Measurements from ENCODE around the gene ZGPAT.
"Not testable (repeated sequence)": the region's sequence is repeated elsewhere in the genome, so short reads cannot be mapped to it uniquely, and the experiment has no call there.

Gene ZGPAT

DNA sequence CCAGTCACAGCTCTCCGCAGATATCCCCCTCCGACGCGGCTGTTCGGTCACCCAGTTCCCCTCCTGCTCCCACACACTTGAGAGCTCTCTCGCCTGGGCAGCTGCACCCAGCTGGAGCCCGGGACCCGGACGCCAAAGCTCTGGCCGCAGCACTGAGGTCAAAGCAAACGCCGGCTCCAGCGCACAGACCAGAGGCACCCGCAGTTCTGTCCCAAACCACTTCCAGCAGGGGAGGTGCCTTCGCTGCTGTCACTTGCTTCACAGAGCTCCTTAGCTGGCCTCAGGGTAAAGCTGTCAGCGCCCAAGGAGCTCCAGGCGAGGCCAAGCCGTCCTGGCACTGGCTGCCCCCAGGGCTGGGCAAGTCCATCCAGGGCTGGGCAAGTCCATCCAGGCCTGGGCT, 59.6 kb downstream of the ZGPAT start:
- no peak for DNase-seq

DNA sequence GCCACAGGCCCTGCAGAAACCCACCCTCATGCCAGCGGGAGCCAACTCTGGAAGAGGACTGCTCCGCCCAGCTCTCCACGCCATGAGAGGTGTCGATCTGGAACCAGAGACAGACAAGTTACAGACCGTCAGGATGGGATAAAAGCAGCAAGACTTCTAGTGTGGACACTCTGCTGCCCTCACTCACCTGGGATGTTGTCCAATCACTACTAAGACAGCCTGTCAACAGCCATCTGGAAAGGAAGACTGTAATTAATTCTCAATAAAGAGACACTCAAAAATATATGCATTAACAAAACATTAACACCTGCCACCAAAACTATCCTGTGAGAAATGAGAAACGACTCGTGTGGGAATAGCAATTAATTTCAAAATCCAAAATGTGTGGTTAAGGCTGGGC, 60.0 kb downstream of the ZGPAT start:
- no peak for DNase-seq

DNA sequence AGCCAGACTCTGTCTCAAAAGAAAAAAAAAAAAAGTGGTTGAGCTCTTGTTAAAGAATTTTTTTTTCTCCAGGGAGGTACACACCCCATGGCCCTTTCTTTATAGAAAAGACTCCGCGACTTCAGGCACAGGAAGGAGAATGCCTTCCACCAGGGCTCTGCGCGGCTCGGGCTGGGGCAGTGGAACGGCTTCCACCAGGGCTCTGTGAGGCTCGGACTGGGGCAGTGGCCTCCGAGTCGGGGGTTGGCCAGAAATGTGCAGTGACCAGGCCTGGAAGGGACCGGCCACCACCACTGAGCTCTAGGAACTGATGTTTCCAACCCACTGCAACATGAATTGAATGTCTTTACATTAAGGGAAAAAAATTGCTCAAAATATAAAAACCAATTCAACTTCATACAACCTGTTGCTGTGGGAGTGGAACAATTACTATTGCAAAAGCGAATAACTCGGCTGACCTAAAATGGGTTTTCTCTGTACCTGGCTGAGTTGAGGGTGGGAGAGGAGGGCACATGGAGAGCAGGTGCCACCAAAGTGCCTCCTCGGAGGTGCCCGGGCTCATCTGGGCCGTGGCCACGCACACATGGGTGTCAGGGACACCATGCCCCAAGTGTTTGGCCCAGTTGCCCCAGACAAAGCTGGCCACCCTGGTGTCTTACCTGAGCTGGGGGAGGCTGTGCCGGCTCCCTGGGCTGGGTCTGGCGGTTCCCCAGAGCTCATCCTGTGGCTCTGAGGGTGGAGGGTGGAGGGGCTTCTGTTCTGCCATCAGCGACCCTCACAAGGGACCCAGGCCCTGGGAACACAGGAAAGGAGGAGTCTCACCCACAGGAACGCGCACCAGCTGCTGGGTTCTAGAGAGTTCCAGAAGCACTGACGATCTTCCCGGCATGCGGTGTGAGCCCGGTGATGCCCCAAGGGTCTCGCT, 61.0 kb downstream of the ZGPAT start:
- no peak for DNase-seq

DNA sequence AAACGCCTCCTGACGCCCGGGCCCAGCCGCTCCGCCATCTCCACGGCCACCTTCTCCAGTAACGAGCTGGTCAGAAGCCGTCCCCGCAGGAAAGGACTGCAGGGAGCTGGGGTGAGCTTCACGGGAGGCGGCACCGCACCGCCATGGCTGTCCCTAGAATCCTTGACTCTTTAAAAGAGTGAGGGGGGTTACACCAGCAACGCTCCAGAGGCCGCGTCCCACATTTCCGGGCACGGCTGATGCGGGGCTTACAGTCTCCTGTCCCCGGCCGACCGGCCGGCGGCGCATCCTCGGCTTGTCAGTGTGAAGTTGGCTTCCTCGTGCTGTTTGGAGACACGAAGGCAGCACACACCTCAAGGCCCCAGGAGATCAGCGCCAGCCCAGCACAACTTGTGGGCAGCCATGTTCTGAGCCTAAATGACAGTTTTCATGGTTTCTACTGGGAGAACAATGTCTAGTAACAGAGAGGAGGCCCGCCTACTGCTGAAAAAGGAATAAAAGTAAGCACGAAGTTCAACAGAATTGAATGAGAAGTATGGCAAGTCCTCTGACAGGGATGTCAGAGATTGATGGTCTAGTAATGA, 62.1 kb downstream of the ZGPAT start:
- peak; percentile 53 for DNase-seq

DNA sequence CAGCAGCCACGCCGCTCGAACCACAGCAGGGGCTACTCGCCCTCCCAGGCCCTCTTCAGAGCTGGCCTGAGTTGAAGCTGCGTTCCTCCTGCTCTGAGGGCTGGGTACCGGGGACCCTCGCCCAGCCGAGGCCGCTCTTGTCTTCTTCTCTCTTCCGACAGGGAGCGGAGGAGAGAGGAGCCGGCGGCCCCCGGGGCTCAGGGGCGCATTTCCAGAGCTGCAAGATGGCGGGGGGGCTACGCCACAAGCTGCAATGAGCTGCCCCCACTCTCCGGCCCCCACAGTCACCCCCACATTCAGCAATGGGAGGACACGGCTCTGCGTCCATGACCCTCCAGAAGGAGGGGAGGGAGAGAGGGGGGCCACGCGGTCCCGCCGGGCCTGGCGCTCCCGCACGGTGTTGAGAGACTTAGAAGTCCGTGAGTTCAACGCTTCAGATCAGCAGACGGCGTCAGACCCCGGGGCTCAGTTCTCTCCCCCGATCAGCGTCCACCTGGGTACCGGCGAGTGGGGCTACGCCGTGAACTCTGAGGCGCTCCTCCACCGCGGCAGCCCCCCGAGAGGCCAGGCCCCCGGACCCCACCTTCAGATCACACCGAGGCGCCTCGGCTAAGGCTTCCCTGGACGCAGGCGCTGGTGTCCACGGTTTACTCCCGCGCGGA, 63.3 kb downstream of the ZGPAT start:
- DNase-seq, result no peak

DNA sequence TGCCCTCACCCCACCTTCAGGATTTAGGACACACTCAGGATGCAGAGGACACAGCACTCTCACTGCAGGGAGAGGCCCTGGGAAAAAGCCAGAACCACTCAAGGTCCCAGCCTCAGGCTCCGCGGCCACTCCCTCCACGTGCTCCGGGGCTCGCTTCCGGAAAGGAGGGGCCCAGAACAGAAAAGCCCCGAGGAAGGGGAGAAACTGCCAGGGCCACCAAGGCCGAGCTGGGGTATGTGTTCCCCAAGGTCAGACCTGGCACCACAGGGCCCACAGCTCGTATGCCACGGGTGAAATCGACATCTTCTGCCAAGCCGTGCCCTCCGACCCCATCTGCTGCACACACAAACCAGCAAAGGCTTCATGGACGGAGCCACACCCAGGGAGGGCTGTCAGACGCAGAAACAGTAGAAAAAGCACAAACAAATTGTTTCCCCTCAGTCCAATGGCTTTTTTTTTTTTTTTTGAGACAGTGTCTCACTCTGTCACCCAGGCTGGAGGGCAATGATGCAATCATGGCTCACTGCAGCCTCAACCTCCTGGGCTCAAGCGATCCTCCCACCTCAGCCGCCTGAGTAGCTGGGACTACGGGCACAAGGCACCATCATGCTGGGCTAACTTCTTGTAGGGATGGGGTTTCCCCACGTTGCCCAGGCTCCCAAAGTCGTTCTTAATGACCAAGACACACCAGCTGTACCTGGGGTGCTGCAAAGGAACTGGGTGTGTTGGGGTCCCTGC, 65.1 kb downstream of the ZGPAT start:
- DNase-seq, result no peak

DNA sequence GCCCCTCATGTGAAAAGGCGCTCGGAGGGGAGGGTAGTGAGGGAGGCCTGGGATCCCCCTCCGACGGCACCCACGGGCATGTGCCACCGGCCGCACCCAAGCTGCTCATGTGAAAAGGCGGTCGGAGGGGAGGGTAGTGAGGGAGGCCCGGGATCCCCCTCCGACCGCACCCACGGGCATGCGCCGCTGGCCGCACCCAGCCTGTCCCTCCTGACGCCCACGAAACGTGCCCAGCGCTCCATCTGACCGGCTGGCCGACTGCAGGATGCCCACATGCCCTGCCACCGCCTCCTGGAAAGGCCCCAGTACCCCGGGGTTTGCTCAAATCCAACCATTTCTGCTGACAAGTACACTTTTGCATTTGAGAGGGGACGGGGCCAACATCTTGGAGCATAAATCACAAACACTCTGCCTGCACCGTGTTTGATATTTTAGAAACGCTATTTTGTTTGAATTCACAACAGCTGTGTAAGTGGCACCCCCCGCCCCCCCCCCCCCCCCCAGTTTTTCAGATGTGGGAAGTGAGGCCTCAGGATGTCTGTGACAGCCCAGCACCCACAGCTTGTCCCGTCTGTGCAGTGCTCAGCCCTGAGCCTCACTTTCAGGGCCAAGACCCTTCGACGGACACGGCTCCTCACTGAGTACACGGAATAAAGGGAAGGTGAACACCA, 65.9 kb downstream of the ZGPAT start:
- no peak for DNase-seq

DNA sequence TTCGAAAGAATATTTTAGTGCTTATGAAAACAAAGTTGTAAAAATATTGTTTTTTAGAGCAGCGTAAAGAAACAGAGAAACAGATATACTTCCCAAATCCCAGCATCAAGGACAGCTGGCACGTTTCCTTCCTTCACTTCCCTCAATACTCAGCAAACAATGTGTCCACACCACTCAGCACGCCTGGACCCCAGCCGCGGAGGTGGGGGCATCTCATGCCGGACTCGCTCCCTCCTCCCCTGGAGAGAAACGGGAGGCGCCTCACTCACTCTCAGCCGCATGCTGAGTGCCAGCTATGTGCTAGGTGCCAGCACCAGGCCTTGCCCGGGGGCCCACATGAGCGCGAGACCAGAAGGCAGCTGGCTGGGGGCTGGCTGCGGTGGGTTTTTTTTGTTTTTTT, 66.5 kb downstream of the ZGPAT start:
- DNase-seq, result no peak

DNA sequence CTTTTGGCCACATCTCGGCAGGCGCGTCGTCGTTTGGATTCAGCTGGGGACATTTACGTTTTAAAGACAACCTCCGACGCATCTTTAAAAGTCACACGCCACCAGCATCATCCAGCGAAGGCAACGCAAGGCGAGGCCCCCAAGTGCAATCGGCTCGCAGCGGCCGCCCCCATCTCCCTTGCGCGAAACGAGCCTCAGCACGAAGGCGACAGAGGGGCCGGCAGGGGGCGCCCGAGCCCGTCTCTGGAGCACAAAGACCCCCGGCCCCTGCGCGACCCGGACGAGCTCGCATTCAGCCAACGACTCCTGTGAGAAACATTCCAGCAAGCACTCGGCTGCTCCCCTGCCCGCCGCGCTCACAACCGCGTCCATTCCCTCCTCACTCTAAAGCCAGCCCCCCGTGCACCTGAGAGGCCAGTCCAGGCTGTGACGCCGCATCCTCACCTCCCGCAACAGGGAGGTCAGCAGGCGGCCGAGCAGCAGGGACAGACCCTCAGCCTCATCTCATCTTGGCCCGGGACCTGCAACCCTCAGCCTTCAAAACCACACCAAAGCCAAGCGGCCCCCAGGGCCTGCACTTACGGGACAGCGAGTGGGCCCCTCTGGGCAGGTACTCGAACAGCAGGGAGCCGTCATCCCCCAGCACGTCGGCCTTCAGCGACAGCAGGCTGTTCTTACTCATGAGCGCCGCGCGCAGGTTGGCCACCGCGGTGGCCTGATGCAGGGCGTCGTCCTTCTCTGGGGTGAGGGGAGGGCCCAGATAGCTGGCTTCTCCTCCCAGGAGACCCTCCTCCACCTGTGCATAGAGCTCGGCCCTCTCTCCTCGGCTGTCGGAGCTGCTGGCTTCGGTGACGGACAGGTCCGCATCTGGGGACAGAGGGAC, 67.5 kb downstream of the ZGPAT start:
- no peak for DNase-seq

DNA sequence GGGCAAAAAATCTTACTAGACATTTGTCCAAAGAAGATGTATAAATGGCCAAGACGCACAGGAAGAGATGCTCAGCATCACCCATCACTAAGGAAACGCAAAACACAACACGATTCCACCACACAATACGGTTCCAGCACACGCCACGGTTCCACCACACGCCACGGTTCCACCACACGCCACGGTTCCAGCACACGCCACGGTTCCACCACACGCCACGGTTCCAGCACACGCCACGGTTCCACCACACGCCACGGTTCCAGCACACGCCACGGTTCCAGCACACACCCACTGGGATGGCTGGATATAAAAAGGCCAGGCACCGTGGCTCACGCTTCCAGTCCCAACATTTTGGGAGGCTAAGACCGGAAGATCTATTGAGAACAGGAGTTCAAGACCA, 69.0 kb downstream of the ZGPAT start:
- DNase-seq, result not testable (repeated sequence)

DNA sequence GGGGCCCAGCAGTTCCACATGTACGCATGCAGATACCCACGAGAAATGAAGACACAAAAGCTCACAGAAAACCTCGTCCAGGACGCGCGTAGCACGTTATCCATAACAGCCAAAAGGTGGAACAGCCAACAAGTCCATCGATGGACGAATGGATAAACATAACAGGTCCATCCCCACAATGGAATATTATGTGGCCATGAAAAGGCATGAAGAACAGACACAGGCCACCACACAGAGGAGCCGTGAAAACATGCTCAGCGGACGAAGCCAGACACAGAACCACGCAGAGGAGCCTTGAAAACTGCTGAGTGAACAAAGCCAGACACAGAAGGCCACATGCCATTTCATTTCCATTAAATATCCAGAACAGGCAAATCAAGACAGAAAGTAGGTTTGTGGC, 69.8 kb downstream of the ZGPAT start:
- DNase-seq, result no peak

DNA sequence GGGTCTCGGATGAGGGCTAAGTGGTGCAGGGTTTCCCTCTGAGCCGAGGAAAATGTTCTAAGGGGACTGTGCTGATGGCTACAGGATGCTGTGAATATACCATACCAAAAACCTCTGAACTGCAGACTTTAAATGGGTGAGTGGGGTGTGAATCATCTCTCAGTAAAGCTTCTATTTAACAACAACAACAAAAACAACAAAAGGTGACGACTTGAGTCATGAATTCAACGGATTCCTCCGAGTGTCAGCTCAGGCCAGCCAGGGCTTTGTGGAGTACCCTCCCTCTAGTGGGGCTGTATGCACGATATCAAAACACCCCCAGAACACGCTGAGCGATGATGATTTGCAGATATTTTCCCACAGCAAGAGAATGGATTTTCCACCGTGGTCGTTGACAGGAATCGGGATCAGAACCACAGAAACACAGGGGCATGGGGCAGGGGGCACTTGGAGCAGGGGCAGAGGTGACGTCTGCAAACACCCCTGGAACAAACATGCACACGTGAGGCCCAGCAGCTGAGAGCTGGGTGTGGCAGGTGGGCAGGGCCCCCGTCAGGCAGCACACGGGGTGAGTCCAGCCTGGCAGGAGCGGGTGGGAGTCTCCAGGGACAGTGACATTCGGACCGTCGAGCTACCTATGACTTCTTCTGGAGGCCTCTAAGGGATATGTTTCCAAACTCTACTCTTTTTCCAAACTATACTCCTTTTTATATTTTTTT, 70.4 kb downstream of the ZGPAT start:
- DNase-seq, result no peak

DNA sequence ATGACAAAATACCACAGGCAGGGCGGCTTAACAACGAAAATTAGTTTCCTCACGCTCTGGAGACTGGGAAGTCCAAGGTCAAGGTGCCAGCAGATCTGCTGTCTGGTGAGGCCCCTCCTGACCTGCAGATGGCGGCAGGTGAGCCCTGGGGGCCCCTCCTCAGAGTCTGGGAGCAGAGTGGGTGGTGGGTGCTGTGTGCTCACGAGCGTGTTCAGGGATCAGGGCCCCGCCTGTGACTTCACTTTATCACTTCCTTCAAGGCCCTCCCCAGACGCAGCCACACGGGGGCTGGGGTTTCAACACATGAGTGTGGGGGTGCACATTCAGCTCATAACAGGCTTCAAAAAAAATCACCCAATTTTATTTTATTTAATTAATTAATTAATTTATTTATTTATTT, 71.0 kb downstream of the ZGPAT start:
- DNase-seq, result no peak

DNA sequence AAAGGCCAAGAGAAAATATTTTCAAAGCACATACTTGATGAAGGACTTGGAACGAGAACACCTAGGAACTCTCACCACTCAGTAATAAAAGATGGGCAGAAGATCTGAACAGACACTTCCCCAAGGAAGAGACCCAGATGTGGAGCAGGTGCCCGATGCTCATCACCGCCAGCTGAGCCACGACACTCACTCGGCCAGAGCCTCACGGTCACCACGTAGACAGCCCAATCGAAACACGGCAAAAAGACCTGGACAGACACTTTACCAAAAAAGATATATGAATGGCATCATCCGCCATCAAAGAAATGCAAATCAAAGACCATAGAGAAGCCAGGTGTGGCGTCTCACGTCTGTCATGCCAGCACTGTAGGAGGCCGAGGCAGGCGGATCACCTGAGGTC, 73.3 kb downstream of the ZGPAT start:
- DNase-seq, result no peak

DNA sequence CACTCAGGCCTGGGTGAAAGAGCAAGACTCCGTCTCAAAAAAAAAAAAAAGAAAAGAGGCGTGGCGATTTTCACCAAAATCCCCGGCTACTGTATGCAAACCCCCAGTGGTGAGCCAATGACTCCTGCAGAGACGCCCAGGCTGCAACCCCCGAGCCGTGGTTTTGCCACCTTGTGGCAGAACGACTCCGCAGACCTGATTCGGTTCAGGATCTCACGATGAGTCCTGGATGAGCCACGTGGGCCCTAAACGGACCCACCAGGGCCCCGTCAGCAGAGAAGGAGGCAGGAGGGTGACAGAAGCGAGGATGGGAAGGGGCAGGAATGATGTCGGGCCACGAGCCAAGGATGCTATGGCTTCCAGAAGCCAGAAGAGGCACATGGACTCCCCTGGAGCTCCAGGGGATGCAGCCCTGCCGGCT, 74.2 kb downstream of the ZGPAT start:
- no peak for DNase-seq

DNA sequence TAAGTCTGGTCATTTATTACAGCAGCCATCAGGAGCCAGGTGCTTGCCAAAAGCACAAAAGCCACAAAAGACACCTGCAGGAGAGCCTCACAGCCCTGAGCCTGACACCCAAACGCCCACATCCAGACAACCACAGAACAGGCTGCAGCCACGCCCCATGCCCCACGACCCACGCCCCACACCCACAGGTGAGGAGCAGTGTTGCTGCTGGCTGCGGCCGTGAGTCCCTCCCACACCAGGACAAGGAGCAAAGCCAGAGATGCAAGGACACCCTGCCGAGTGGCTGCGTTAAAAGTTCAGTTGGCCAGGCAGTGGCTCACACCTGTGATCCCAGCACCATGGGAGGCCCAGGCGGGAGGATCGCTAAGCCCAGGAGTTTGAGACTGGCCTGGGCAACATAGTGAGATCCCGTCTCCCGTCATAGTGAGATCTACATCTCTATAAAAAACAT, 74.7 kb downstream of the ZGPAT start:
- no peak for DNase-seq

DNA sequence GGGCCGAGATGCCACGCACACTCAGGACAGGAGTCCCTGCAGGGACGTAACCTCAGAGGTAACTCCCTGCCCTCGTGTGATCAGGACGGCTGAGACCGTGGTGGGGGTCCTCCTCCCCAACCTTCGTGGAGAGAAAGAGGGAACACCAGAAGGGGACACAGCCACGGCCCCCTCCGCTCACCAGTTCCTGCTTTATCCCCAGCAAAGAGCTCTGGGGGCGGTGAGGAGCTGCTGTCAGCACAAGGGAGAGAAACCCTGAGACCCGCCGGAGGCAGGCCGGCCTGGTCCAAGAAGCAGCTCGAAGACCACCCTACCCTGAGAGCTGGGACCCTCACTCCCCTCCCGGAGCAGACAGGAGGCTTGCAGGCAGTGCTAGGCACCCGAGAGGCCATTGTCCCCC, 76.1 kb downstream of the ZGPAT start:
- DNase-seq, result no peak

DNA sequence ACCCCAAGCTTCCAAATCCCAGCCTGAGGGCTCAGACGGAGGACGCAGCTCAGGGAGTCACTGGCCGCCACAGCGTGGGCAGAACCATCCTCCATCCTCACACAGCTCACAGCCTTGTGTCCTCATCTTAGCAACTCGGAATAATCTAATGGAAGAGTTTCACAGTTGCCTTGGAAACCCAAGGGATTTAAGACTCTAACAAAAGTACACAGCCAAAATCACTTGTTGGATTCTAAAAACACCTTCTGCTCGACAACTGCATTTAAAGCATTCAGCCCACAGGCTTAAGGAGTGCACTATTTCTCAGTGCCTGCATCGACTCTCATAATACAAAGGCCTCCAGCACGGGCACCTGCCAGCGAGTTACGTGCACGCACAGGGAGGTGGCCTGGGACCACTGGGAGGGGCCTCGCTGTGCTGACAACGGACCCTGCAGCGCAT, 77.9 kb downstream of the ZGPAT start:
- DNase-seq, result no peak
